Esophagus squamous epithelium (tissue), 5 donors: ENCODE data around the gene TSPO2. TPM values are rescaled to one million over a fixed set of nuclear protein-coding genes. Genes with fewer than 3 reads are reported as not detected.

Experiments used
- DNase-seq: peaks from one replicate; lab custom pipeline; 2025; lab: John Stamatoyannopoulos, UW
- H3K27ac ChIP-seq, 4 donors: fragments of 200-600 bp; sonication (generic); one replicate each; pipeline ENCODE4 v1.5.1; 2016 to 2019; ENCODE audit warnings: mild to moderate bottlenecking in 1 of 4
- H3K27me3 ChIP-seq, 4 donors: fragments of 200-600 bp; sonication (generic); 1 replicate in 3 of 4; 2 replicates in 1 of 4; pipeline versions ENCODE4 v1.5.1 to v1.6.0; 2017 to 2021; ENCODE audit warnings: antibody characterized with exemption in 1 of 4
- H3K36me3 ChIP-seq, 3 donors: fragments of 200-600 bp; sonication (generic); one replicate each; pipeline ENCODE4 v1.5.1; 2016 to 2019
- H3K4me1 ChIP-seq, 3 donors: fragments of 200-600 bp; sonication (generic); one replicate each; pipeline ENCODE4 v1.5.1; 2017 to 2019
- H3K4me3 ChIP-seq, 4 donors: fragments of 200-600 bp; sonication (generic); 1 replicate in 3 of 4; 2 replicates in 1 of 4; pipeline ENCODE4 v1.5.1; 2016 to 2019; ENCODE audit warnings: mild to moderate bottlenecking in 2 of 4, moderate library complexity in 1 of 4
- H3K9me3 ChIP-seq, 3 donors: fragments of 200-600 bp; sonication (generic); one replicate each; pipeline ENCODE4 v1.5.1; 2016 to 2019
- CTCF ChIP-seq, 6 experiments: fragments of 450-650 bp in 4 of 6; fragments of 200-600 bp in 2 of 6; sonication (generic) in 2 of 6; IDR thresholded peaks; one replicate each; pipeline ENCODE4 v1.5.1; 2016 to 2019; ENCODE audit warnings: antibody characterized with exemption in 6 of 6, mild to moderate bottlenecking in 4 of 6, moderate library complexity in 4 of 6
- POLR2A ChIP-seq, 4 donors: fragments of 450-650 bp; IDR thresholded peaks; one replicate each; pipeline ENCODE4 v1.6.1; 2017; ENCODE audit warnings: antibody characterized with exemption in 4 of 4, mild to moderate bottlenecking in 4 of 4, moderate library complexity in 3 of 4
- WGBS, 2 donors: methylation state at CpG; one replicate each; pipeline ENCODE4 v1.1.5; 2018; 5-methylcytosine and 5-hydroxymethylcytosine counted together
- intact Hi-C: fragments of 100-400 bp; cut with DNase I; formaldehyde crosslinking; loops from one replicate; pipeline ENCODE4 v1.15.0; 2022
- total RNA-seq, 4 donors: library from RNA; depleted of rRNA; stranded (reverse); fragments of >200 nt; gene quantifications; one replicate each; pipeline ENCODE4 v1.1.0, GENCODE V29; 2016
- donor health status: DM: yes; HTN: yes; CAD: no.

The TSPO2 gene
- total RNA-seq, 4 donors from 2014 or later, result not detected

- Histone ChIP-seq H3K4me1 (peaks cover 0 to 33% (median 10%) of the 10 kb centered on the region in 3 donors), H3K27ac (no peak overlapping the region), H3K4me3 (no peak overlapping the region), H3K27me3 (no peaks in the 10 kb centered on the region), H3K36me3 (no peaks in the 10 kb centered on the region), H3K9me3 (no peaks in the 10 kb centered on the region)
- intact Hi-C loops, result no loop called here
- WGBS, 2 donors, result 82 to 84% methylated on average over 5 to 7 of the region's 7 CpGs
- TF ChIP-seq CTCF (IDR thresholded peaks at IDR 0.05), result no peak
- no peak for DNase-seq
Observed at GRCh38 chr6:41049955-41050354, 7.7 kb downstream of the TSPO2 start.

- H3K27me3 ChIP-seq, result no peaks in the 10 kb centered on the region
- no peak overlapping the region for H3K4me3 ChIP-seq
- WGBS, 2 donors, result 81 to 82% methylated on average over 3 of the region's 3 CpGs
- no peaks in the 10 kb centered on the region for H3K36me3 ChIP-seq
- intact Hi-C loops, result no loop called here
- no peak for TF ChIP-seq POLR2A (IDR thresholded peaks at IDR 0.05)
- TF ChIP-seq CTCF (IDR thresholded peaks at IDR 0.05), result no peak
- H3K9me3 ChIP-seq, result no peaks in the 10 kb centered on the region
- H3K27ac ChIP-seq, result no peak overlapping the region
- peaks cover 0 to 33% (median 10%) of the 10 kb centered on the region in 3 donors for H3K4me1 ChIP-seq
- DNase-seq, result no peak
Observed at GRCh38 chr6:41050536-41050935, 8.3 kb downstream of the TSPO2 start.

- TF ChIP-seq CTCF (IDR thresholded peaks at IDR 0.05) (no peak), POLR2A (IDR thresholded peaks at IDR 0.05) (no peak)
- DNase-seq, result no peak
- no peaks in the 10 kb centered on the region for H3K9me3 ChIP-seq
- peaks cover 0 to 5% (median 0%) of the 10 kb centered on the region in 3 donors for H3K36me3 ChIP-seq
- H3K27ac ChIP-seq, result no peak overlapping the region
- intact Hi-C loops, result no loop called here
- no peak overlapping the region for H3K4me3 ChIP-seq
- WGBS, 2 donors, result 76 to 79% methylated on average over 5 of the region's 5 CpGs
- H3K27me3 ChIP-seq, result no peaks in the 10 kb centered on the region
- H3K4me1 ChIP-seq, result peaks cover 0 to 33% (median 10%) of the 10 kb centered on the region in 3 donors
Observed at GRCh38 chr6:41051873-41052272, 9.6 kb downstream of the TSPO2 start.

- Histone ChIP-seq H3K36me3 (peaks cover 0 to 5% (median 0%) of the 10 kb centered on the region in 3 donors), H3K27me3 (no peaks in the 10 kb centered on the region), H3K27ac (no peak within 1 kb of the TSS), H3K4me1 (peaks cover 0 to 33% (median 10%) of the 10 kb centered on the region in 3 donors), H3K9me3 (no peaks in the 10 kb centered on the region), H3K4me3 (no peak within 1 kb of the TSS)
- 48 to 80% methylated on average over 1 to 4 of the region's 5 CpGs for WGBS, 2 donors
- no peak for DNase-seq
- TF ChIP-seq CTCF (IDR thresholded peaks at IDR 0.05) (no peak), POLR2A (IDR thresholded peaks at IDR 0.05) (no peak)
- intact Hi-C loops, result no loop called here
Observed at GRCh38 chr6:41053041-41053440, 10.8 kb downstream of the TSPO2 start, which contains the start of gene APOBEC2. Gene APOBEC2, plus strand, starts transcription at chr6:41053202. Its CDS starts 146 bp downstream, at chr6:41053348.

GRCh38 chr6:41054511-41054910, 12.2 kb downstream of the TSPO2 start:
- Histone ChIP-seq H3K36me3 (peaks cover 0 to 5% (median 0%) of the 10 kb centered on the region in 3 donors), H3K4me3 (no peak overlapping the region), H3K27me3 (no peaks in the 10 kb centered on the region), H3K4me1 (peaks cover 0 to 26% (median 19%) of the 10 kb centered on the region in 3 donors), H3K27ac (no peak overlapping the region), H3K9me3 (no peaks in the 10 kb centered on the region)
- no peak for DNase-seq
- TF ChIP-seq CTCF (IDR thresholded peaks at IDR 0.05) (no peak), POLR2A (IDR thresholded peaks at IDR 0.05) (no peak)
- WGBS, 2 donors, result 96 to 100% methylated on average over 3 of the region's 3 CpGs
- intact Hi-C loops, result no loop called here
